ENCODE results near the gene GOSR2. TPM values are rescaled to one million over a fixed set of nuclear protein-coding genes. Genes with fewer than 3 reads are reported as not detected.
"Not testable (repeated sequence)": the region's sequence is repeated elsewhere in the genome, so short reads cannot be mapped to it uniquely, and the experiment has no call there.

GOSR2 gene
- polyA plus RNA-seq, 1 donor from 2014 or later, result 41.4 TPM

GRCh38 chr17:46952115-46952514 lies 29.2 kb downstream of the GOSR2 start:
- no peaks in the 10 kb centered on the region for H3K9me3 ChIP-seq (ENCODE audit: low read length)
- no peaks in the 10 kb centered on the region for H3K9me2 ChIP-seq (ENCODE audit: insufficient read depth, low read length)
- TF ChIP-seq EP300 (conservative IDR thresholded peaks at IDR 0.05; ENCODE audit: poor library complexity, severe bottlenecking), result no peak
- TF ChIP-seq POLR2AphosphoS5 (IDR thresholded peaks at IDR 0.05), result no peak
- TF ChIP-seq RAD21 (conservative IDR thresholded peaks at IDR 0.05), result no peak
- TF ChIP-seq EZH2 (IDR thresholded peaks at IDR 0.05; ENCODE audit: borderline replicate concordance, insufficient read depth, low read length, poor library complexity, severe bottlenecking), result no peak
- TF ChIP-seq SMC3 (conservative IDR thresholded peaks at IDR 0.05; ENCODE audit: poor library complexity), result no peak
- no peak for TF ChIP-seq TAF1 (IDR thresholded peaks at IDR 0.05; ENCODE audit: low read depth)
- TF ChIP-seq MXI1 (conservative IDR thresholded peaks at IDR 0.05; ENCODE audit: poor library complexity, severe bottlenecking), result no peak
- TF ChIP-seq REST (IDR thresholded peaks at IDR 0.05; ENCODE audit: borderline replicate concordance), result no peak
- no peaks in the 10 kb centered on the region for H3K27me3 ChIP-seq (ENCODE audit: insufficient read depth, low read depth, low read length)
- no peak overlapping the region for H3K9ac ChIP-seq (ENCODE audit: low read length)
- H3K79me2 ChIP-seq (replicated peaks; ENCODE audit: insufficient read depth, low read length), result no peaks in the 10 kb centered on the region
- no peaks in the 10 kb centered on the region for H4K20me1 ChIP-seq (ENCODE audit: insufficient read depth)
- no peak overlapping the region for H3K4me3 ChIP-seq (ENCODE audit: low read length)
- H3K27ac ChIP-seq (ENCODE audit: low read length), result no peak overlapping the region
- no peaks in the 10 kb centered on the region for H3F3A ChIP-seq (ENCODE audit: insufficient read depth, low read length, poor library complexity, severe bottlenecking)
- H3K4me2 ChIP-seq (ENCODE audit: low read length), result no peak overlapping the region
- H2AFZ ChIP-seq (ENCODE audit: low read depth, low read length), result no peak overlapping the region
- H3K36me3 ChIP-seq (ENCODE audit: insufficient read depth, low read length), result no peaks in the 10 kb centered on the region

DNA sequence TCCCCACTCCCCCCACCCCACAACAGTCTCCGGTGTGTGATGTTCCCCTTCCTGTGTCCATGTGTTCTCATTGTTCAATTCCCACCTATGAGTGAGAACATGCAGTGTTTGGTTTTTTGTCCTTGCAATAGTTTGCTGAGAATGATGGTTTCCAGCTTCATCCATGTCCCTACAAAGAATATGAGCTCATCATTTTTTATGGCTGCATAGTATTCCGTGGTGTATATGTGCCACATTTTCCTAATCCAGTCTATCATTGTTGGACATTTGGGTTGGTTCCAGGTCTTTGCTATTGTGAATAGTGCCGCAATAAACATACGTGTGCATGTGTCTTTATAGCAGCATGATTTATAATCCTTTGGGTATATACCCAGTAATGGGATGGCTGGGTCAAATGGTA lies 30.2 kb downstream of the GOSR2 start:
- H3K27ac ChIP-seq (ENCODE audit: low read length); H3K9me2 ChIP-seq (ENCODE audit: insufficient read depth, low read length); H3K4me3 ChIP-seq (ENCODE audit: low read length); H3K36me3 ChIP-seq (ENCODE audit: insufficient read depth, low read length); H3F3A ChIP-seq (ENCODE audit: insufficient read depth, low read length, poor library complexity, severe bottlenecking); H3K79me2 ChIP-seq (replicated peaks; ENCODE audit: insufficient read depth, low read length); H3K4me2 ChIP-seq (ENCODE audit: low read length); H3K9me3 ChIP-seq (ENCODE audit: low read length); H3K9ac ChIP-seq (ENCODE audit: low read length); H3K27me3 ChIP-seq (ENCODE audit: insufficient read depth, low read depth, low read length); H2AFZ ChIP-seq (ENCODE audit: low read depth, low read length); H4K20me1 ChIP-seq (ENCODE audit: insufficient read depth): not testable (repeated sequence)

DNA sequence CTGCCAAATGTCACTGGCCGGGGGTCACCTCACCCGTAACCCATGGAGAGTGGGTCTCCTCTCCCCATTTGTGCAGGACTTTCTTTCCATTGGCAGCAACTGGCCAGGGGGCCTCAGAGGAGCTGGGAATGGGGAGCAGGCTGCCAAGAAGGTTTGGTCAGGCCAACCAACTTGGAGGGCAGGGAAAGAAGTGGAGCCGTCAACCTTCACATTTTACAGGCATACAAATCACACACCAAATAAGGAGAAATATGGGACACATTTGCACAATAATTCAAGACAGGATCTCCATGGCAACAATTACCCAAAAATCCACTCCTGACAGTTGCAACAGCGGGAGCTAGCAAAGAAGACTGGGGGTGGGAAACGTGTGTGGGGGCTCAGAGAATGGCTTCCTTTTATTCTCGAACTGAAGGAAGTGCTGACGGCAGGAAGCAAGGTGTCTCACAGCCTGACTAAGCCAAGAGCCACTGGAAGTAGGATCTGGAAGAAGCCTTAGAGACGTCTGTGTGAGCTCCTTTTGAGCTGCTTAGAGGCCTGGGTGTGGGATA lies 35.2 kb downstream of the GOSR2 start:
- Histone ChIP-seq H3K27ac (ENCODE audit: low read length) (peak overlapping the region; percentile 77), H3K79me2 (replicated peaks; ENCODE audit: insufficient read depth, low read length) (no peaks in the 10 kb centered on the region), H2AFZ (ENCODE audit: low read depth, low read length) (no peak overlapping the region), H3K9me3 (ENCODE audit: low read length) (peaks cover 5% of the 10 kb centered on the region), H3F3A (ENCODE audit: insufficient read depth, low read length, poor library complexity, severe bottlenecking) (no peaks in the 10 kb centered on the region), H3K4me2 (ENCODE audit: low read length) (no peak overlapping the region), H3K4me3 (ENCODE audit: low read length) (peak overlapping the region; percentile 26), H4K20me1 (ENCODE audit: insufficient read depth) (no peaks in the 10 kb centered on the region), H3K9me2 (ENCODE audit: insufficient read depth, low read length) (no peaks in the 10 kb centered on the region), H3K27me3 (ENCODE audit: insufficient read depth, low read depth, low read length) (no peaks in the 10 kb centered on the region), H3K36me3 (ENCODE audit: insufficient read depth, low read length) (no peaks in the 10 kb centered on the region), H3K9ac (ENCODE audit: low read length) (peak overlapping the region; percentile 48)
- TF ChIP-seq EZH2 (IDR thresholded peaks at IDR 0.05; ENCODE audit: borderline replicate concordance, insufficient read depth, low read length, poor library complexity, severe bottlenecking), result no peak
- TF ChIP-seq EP300 (conservative IDR thresholded peaks at IDR 0.05; ENCODE audit: poor library complexity, severe bottlenecking), result peak; percentile 44
- no peak for TF ChIP-seq POLR2AphosphoS5 (IDR thresholded peaks at IDR 0.05)

Data from neural cell (in vitro differentiated cells).